Measurements from ENCODE around the gene DOCK4.

The DOCK4 gene

GRCh38 chr7:112189691-112190090 lies 16.5 kb downstream of the DOCK4 start:
- no peak for DNase-seq (ENCODE audit: low spot score)

GRCh38 chr7:112188257-112188656 lies 17.9 kb downstream of the DOCK4 start:
- DNase-seq (ENCODE audit: low spot score): no peak

GRCh38 chr7:112186300-112186699 lies 19.9 kb downstream of the DOCK4 start:
- DNase-seq (ENCODE audit: low spot score): no peak

GRCh38 chr7:112185005-112185834 lies 21.0 kb downstream of the DOCK4 start:
- no peak for DNase-seq (ENCODE audit: low spot score)

- DNase-seq (ENCODE audit: low spot score): no peak
Observed at GRCh38 chr7:112184455-112184854, 21.7 kb downstream of the DOCK4 start.

GRCh38 chr7:112183266-112183665 lies 22.9 kb downstream of the DOCK4 start:
- no peak for DNase-seq (ENCODE audit: low spot score)

GRCh38 chr7:112182749-112183148 lies 23.4 kb downstream of the DOCK4 start:
- DNase-seq (ENCODE audit: low spot score): no peak

GRCh38 chr7:112180223-112180622 lies 26.0 kb downstream of the DOCK4 start:
- no peak for DNase-seq (ENCODE audit: low spot score)

GRCh38 chr7:112176693-112177415 lies 29.3 kb downstream of the DOCK4 start:
- no peak for DNase-seq (ENCODE audit: low spot score)

GRCh38 chr7:112176241-112176640 lies 30.0 kb downstream of the DOCK4 start:
- DNase-seq (ENCODE audit: low spot score): no peak

- DNase-seq (ENCODE audit: low spot score): no peak
Observed at GRCh38 chr7:112174192-112174591, 32.0 kb downstream of the DOCK4 start.

- no peak for DNase-seq (ENCODE audit: low spot score)
Observed at GRCh38 chr7:112173568-112173905, 32.7 kb downstream of the DOCK4 start.

GRCh38 chr7:112172870-112173567 lies 33.2 kb downstream of the DOCK4 start:
- no peak for DNase-seq (ENCODE audit: low spot score)

GRCh38 chr7:112171673-112172072 lies 34.5 kb downstream of the DOCK4 start:
- DNase-seq (ENCODE audit: low spot score): no peak

- DNase-seq (ENCODE audit: low spot score): no peak
Observed at GRCh38 chr7:112168915-112169314, 37.3 kb downstream of the DOCK4 start.

- DNase-seq (ENCODE audit: low spot score): no peak
Observed at GRCh38 chr7:112167147-112167546, 39.1 kb downstream of the DOCK4 start.

- no peak for DNase-seq (ENCODE audit: low spot score)
Observed at GRCh38 chr7:112162784-112163506, 43.3 kb downstream of the DOCK4 start.

- no peak for DNase-seq (ENCODE audit: low spot score)
Observed at GRCh38 chr7:112162142-112162766, 43.9 kb downstream of the DOCK4 start.

- DNase-seq (ENCODE audit: low spot score): no peak
Observed at GRCh38 chr7:112161253-112162141, 44.7 kb downstream of the DOCK4 start.

GRCh38 chr7:112160771-112161150 lies 45.4 kb downstream of the DOCK4 start:
- DNase-seq (ENCODE audit: low spot score): no peak

Measured in CD4-positive, alpha-beta T cell treated with Interleukin-15 for 4 hours (primary cell).